Neutrophil (primary cell): Measurements from ENCODE around the gene MYOD1.

Experiments
- H3K27ac ChIP-seq: fragments of 200-600 bp; sonication (generic); 2 replicates; pipeline ENCODE4 v1.5.1; 2016; ENCODE audit warnings: mild to moderate bottlenecking, moderate library complexity
- H3K27me3 ChIP-seq: fragments of 200-600 bp; sonication (generic); 2 replicates; pipeline ENCODE4 v1.6.0; 2016; ENCODE audit warnings: mild to moderate bottlenecking
- H3K36me3 ChIP-seq: fragments of 200-600 bp; sonication (generic); 2 replicates; pipeline ENCODE4 v1.5.1; 2017
- H3K4me1 ChIP-seq, 2 experiments: fragments of 200-600 bp in 1 of 2; sonication (generic) in 1 of 2; 1 replicate in 1 of 2; 2 replicates in 1 of 2; pipeline versions ENCODE4 v1.5.1 to v1.6.1; 2013 to 2016; ENCODE audit warnings: low read depth in 1 of 2, low read length in 1 of 2, mild to moderate bottlenecking in 1 of 2, moderate library complexity in 1 of 2; ENCODE audit not compliant: control insufficient read depth in 1 of 2, insufficient read depth in 1 of 2
- H3K4me3 ChIP-seq, 2 experiments: fragments of 200-600 bp in 1 of 2; sonication (generic) in 1 of 2; 1 replicate in 1 of 2; 2 replicates in 1 of 2; pipeline ENCODE4 v1.5.1; 2013 to 2016; ENCODE audit warnings: low read depth in 1 of 2, low read length in 1 of 2, mild to moderate bottlenecking in 1 of 2, moderate library complexity in 1 of 2
- H3K9me3 ChIP-seq: fragments of 200-600 bp; sonication (generic); 2 replicates; pipeline ENCODE4 v1.5.1; 2016
- TF ChIP-seq, protein P1 (sequence below): fragments of 200-600 bp; sonication (generic); IDR thresholded peaks from 2 replicates; pipeline ENCODE4 v1.5.1; 2016; ENCODE audit warnings: antibody characterized with exemption

The MYOD1 gene

DNA sequence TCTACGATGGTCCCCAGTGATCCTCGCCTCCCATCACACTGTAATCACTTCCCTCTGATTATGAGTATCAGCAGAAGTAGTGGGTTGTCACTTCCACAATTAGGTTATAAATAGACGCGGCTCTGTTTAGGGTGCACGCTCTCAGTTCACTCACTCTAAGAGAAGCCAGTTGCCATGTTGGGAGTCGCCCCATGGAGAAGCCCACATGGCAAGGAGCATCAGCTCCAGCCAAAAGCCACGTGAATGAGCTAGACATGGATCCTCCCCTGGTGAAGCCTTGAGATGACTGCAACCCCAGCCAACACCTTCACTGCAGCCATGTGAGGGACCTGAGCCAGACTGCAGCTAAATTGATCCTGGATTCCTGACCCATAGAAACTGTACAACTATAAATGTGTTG is 26.4 kb upstream of the MYOD1 start:
- Histone ChIP-seq H3K9me3 (no peaks in the 10 kb centered on the region), H3K27me3 (peaks cover 89% of the 10 kb centered on the region), H3K4me3 (no peak overlapping the region), H3K4me1 (no peaks in the 10 kb centered on the region), H3K27ac (no peak overlapping the region), H3K36me3 (no peaks in the 10 kb centered on the region)
- TF ChIP-seq, protein P1, sequence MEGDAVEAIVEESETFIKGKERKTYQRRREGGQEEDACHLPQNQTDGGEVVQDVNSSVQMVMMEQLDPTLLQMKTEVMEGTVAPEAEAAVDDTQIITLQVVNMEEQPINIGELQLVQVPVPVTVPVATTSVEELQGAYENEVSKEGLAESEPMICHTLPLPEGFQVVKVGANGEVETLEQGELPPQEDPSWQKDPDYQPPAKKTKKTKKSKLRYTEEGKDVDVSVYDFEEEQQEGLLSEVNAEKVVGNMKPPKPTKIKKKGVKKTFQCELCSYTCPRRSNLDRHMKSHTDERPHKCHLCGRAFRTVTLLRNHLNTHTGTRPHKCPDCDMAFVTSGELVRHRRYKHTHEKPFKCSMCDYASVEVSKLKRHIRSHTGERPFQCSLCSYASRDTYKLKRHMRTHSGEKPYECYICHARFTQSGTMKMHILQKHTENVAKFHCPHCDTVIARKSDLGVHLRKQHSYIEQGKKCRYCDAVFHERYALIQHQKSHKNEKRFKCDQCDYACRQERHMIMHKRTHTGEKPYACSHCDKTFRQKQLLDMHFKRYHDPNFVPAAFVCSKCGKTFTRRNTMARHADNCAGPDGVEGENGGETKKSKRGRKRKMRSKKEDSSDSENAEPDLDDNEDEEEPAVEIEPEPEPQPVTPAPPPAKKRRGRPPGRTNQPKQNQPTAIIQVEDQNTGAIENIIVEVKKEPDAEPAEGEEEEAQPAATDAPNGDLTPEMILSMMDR = no peak

DNA sequence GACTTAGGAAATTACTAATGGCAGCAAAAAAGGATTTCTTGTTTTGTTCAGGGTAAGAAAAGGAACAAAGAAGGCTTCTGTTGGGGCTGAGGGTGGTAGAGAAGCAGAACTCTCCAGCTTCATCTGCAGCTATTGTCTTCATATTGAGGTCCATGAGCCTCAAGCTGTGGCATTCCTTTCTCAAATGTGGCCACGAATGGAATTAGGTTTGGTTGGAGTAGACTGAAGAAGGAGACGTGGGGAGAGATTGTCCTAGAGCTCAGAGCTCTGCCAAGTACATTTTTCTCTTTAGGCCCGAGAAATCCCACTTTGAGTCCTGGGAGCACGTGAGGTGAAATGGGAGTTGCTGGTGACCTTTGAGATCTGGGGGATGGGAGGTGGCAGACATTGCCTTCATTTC is 25.8 kb upstream of the MYOD1 start:
- TF ChIP-seq, protein P1 = no peak
- Histone ChIP-seq H3K27me3 (peaks cover 95% of the 10 kb centered on the region), H3K27ac (no peak overlapping the region), H3K9me3 (no peaks in the 10 kb centered on the region), H3K36me3 (no peaks in the 10 kb centered on the region), H3K4me1 (no peaks in the 10 kb centered on the region), H3K4me3 (no peak overlapping the region)

DNA sequence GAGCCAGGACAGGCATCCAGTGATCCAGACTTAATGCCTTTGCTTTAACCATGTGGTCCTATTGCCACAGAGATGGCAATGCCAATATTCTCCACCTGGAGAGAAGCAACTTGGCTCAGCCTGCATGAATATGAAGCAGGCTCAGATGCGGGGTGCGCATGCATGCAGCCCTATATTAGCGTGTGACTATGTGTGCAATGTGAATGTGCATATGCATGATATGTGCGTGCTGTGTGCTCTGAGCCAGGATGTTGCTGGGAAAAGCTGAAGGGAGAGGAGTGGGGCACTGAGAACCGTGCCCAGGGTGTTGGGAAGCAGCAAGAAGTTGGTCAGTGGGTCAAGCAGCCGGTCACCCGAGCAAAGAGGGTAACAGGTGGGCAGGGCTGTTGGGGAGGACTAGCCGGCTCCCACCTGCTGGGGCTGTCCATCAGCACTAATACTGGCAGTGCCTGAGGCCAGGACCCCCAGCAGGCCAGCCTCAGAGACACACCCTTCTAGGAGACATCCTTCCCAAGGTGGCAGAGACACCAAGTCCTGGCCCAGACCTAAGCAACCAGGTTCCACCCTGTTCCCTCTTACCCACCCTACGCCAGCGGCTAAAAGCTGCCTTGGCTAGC is 24.8 kb upstream of the MYOD1 start:
- Histone ChIP-seq H3K27ac (no peak overlapping the region), H3K27me3 (peaks cover 97% of the 10 kb centered on the region)

DNA sequence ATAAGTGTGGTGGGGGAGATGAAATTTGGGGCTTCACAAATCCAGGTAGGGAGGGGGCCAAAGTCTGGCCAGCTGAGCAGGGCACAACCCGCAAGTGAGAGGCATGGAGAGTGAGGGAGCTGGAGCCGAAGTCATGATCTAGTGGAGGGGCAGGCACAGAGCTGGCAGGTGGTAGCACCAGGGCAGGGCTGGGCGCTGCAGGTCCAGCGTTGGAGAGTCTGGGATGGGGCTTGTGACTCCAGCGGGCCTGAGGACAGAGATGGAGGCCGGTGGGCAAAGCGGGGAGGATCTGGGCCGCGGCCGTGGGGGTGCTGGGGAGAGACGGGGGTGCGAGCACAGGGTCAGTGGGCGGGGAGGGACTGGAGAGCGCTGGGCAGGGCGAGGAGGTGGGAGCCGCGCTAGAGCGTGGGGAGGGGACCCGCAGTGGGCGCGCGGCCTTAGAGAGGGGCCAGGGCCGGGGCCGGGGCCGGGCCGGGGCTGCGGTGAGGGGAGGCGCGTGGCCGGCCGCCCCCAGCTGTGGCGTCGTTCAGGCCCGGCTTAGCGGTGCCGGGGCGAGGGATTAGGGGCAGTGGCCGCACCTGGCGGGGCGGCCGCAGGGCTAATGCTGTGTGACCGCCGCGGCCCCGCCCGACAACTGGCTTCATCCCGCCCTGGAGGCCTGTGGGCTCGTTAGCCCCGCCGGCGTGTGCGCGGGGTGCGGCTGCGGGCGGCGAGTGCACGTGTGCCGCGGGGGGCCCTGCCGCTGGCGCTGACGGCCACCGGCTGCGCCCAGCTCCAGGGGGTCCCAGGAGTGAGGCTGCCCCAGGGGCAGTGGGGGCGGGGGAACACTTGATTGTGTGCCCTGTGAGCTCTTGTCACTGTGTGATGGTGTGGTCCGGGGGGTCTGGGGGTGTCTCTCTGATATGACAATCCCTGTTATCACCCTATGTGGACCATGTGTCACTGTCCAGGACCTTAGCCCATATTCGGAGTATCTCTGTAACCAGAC is 23.6 kb upstream of the MYOD1 start:
- TF ChIP-seq, protein P1 = no peak
- H3K27me3 ChIP-seq = peaks cover 86% of the 10 kb centered on the region
- no peaks in the 10 kb centered on the region for H3K4me1 ChIP-seq
- H3K4me3 ChIP-seq = no peak overlapping the region
- H3K9me3 ChIP-seq = no peaks in the 10 kb centered on the region
- H3K27ac ChIP-seq = no peak overlapping the region
- no peaks in the 10 kb centered on the region for H3K36me3 ChIP-seq

More for the DNA sequence above, 24.8 kb upstream of the MYOD1 start:
- no peaks in the 10 kb centered on the region for H3K9me3 ChIP-seq
- TF ChIP-seq, protein P1 = no peak
- H3K4me3 ChIP-seq = no peak overlapping the region
- H3K4me1 ChIP-seq = no peaks in the 10 kb centered on the region
- no peaks in the 10 kb centered on the region for H3K36me3 ChIP-seq

DNA sequence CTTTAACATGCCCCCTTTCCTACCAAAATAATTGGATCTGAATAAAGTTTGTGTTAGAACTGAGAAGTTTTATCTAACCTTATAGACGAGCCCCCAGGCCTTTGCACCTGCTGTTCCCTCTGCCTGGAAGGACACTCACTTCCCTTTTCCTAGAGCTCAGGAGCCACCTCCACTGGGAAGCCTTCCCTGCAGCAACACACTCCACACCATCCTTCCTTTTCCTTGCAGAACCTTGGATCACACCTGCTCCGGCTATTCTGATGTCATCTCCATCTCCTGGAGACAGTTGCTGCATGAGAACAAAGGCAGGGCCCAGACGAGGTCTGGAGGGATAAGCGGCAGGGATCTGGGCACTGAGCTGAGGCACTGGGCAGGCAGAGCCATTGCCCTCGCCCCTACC is 22.6 kb upstream of the MYOD1 start:
- Histone ChIP-seq H3K4me3 (no peak overlapping the region), H3K27ac (no peak overlapping the region), H3K4me1 (no peaks in the 10 kb centered on the region), H3K36me3 (no peaks in the 10 kb centered on the region), H3K9me3 (no peaks in the 10 kb centered on the region), H3K27me3 (peaks cover 76% of the 10 kb centered on the region)
- TF ChIP-seq, protein P1 = no peak
